Body of pancreas (tissue), 4 donors: ENCODE data around the gene NUP98.

Experiments used
- CTCF ChIP-seq, 7 experiments: fragments of 450-650 bp in 4 of 7; fragments of 200-600 bp in 3 of 7; sonication (generic) in 3 of 7; IDR thresholded peaks; one replicate each; pipeline ENCODE4 v1.5.1; 2016 to 2019; ENCODE audit warnings: antibody characterized with exemption in 7 of 7
- POLR2A ChIP-seq, 3 donors: fragments of 450-650 bp; IDR thresholded peaks; one replicate each; pipeline ENCODE4 v1.6.1; 2016; ENCODE audit warnings: antibody characterized with exemption in 3 of 3, mild to moderate bottlenecking in 2 of 3

GRCh38 chr11:3810951-3811350 is 13.6 kb upstream of the NUP98 start:
- no peak for TF ChIP-seq CTCF (IDR thresholded peaks at IDR 0.05)
- no peak for TF ChIP-seq POLR2A (IDR thresholded peaks at IDR 0.05)
